Measurements from ENCODE around the gene TAF11.

Gene TAF11

GRCh38 chr6:34877869-34878485 lies 9.9 kb downstream of the TAF11 start:
- H3K27me3 ChIP-seq (replicated peaks; ENCODE audit: control insufficient read depth, insufficient read depth, low read length): no peaks in the 10 kb centered on the region
- DNase-seq (ENCODE audit: extremely low read depth, insufficient read length): no peak
- H3K4me3 ChIP-seq (replicated peaks; ENCODE audit: low read depth, low read length): no peak overlapping the region
- peaks cover 12% of the 10 kb centered on the region for H3K36me3 ChIP-seq (ENCODE audit: control insufficient read depth, insufficient read depth, low read length)
- TF ChIP-seq CTCF (IDR thresholded peaks at IDR 0.05; ENCODE audit: insufficient read depth, low read length, poor library complexity, severe bottlenecking): no peak

- no peak for DNase-seq (ENCODE audit: extremely low read depth, insufficient read length)
- no peaks in the 10 kb centered on the region for H3K27me3 ChIP-seq (replicated peaks; ENCODE audit: control insufficient read depth, insufficient read depth, low read length)
- no peak overlapping the region for H3K4me3 ChIP-seq (replicated peaks; ENCODE audit: low read depth, low read length)
- peaks cover 17% of the 10 kb centered on the region for H3K36me3 ChIP-seq (ENCODE audit: control insufficient read depth, insufficient read depth, low read length)
- no peak for TF ChIP-seq CTCF (IDR thresholded peaks at IDR 0.05; ENCODE audit: insufficient read depth, low read length, poor library complexity, severe bottlenecking)
These were observed 10.6 kb downstream of the TAF11 start for GRCh38 chr6:34877259-34877658.

- H3K4me3 ChIP-seq (replicated peaks; ENCODE audit: low read depth, low read length): no peak overlapping the region
- peaks cover 21% of the 10 kb centered on the region for H3K36me3 ChIP-seq (ENCODE audit: control insufficient read depth, insufficient read depth, low read length)
- no peak for DNase-seq (ENCODE audit: extremely low read depth, insufficient read length)
- TF ChIP-seq CTCF (IDR thresholded peaks at IDR 0.05; ENCODE audit: insufficient read depth, low read length, poor library complexity, severe bottlenecking): no peak
- H3K27me3 ChIP-seq (replicated peaks; ENCODE audit: control insufficient read depth, insufficient read depth, low read length): no peaks in the 10 kb centered on the region
These were observed 11.4 kb downstream of the TAF11 start for GRCh38 chr6:34876472-34876871.

GRCh38 chr6:34875292-34876213 lies 12.3 kb downstream of the TAF11 start:
- H3K4me3 ChIP-seq (replicated peaks; ENCODE audit: low read depth, low read length): no peak overlapping the region
- no peak for DNase-seq (ENCODE audit: extremely low read depth, insufficient read length)
- TF ChIP-seq CTCF (IDR thresholded peaks at IDR 0.05; ENCODE audit: insufficient read depth, low read length, poor library complexity, severe bottlenecking): no peak
- H3K27me3 ChIP-seq (replicated peaks; ENCODE audit: control insufficient read depth, insufficient read depth, low read length): no peaks in the 10 kb centered on the region
- peaks cover 23% of the 10 kb centered on the region for H3K36me3 ChIP-seq (ENCODE audit: control insufficient read depth, insufficient read depth, low read length)

GRCh38 chr6:34872332-34872731 lies 15.5 kb downstream of the TAF11 start:
- TF ChIP-seq CTCF (IDR thresholded peaks at IDR 0.05; ENCODE audit: insufficient read depth, low read length, poor library complexity, severe bottlenecking): no peak
- no peaks in the 10 kb centered on the region for H3K27me3 ChIP-seq (replicated peaks; ENCODE audit: control insufficient read depth, insufficient read depth, low read length)
- peaks cover 15% of the 10 kb centered on the region for H3K36me3 ChIP-seq (ENCODE audit: control insufficient read depth, insufficient read depth, low read length)
- DNase-seq (ENCODE audit: extremely low read depth, insufficient read length): no peak
- no peak overlapping the region for H3K4me3 ChIP-seq (replicated peaks; ENCODE audit: low read depth, low read length)

Measured in GM06990 (cell line).